Measurements from ENCODE around the gene TMC8.

GRCh38 chr17:78088529-78088928, 42.0 kb upstream of the TMC8 start:
- no peak for TF ChIP-seq CTCF (IDR thresholded peaks at IDR 0.05; ENCODE audit: poor library complexity, severe bottlenecking)
- TF ChIP-seq POLR2AphosphoS5 (IDR thresholded peaks at IDR 0.05) = no peak
- TF ChIP-seq EZH2 (IDR thresholded peaks at IDR 0.05; ENCODE audit: borderline replicate concordance, insufficient read depth, low read length, poor library complexity, severe bottlenecking) = no peak
- TF ChIP-seq MXI1 (conservative IDR thresholded peaks at IDR 0.05; ENCODE audit: poor library complexity, severe bottlenecking) = no peak
- no peak for TF ChIP-seq TAF1 (IDR thresholded peaks at IDR 0.05; ENCODE audit: low read depth)
- no peak for TF ChIP-seq EP300 (conservative IDR thresholded peaks at IDR 0.05; ENCODE audit: poor library complexity, severe bottlenecking)
- no peak for TF ChIP-seq REST (IDR thresholded peaks at IDR 0.05; ENCODE audit: borderline replicate concordance)

Data from neural cell (in vitro differentiated cells).